ENCODE data around the gene RNASE7.

RNASE7 gene

DNA sequence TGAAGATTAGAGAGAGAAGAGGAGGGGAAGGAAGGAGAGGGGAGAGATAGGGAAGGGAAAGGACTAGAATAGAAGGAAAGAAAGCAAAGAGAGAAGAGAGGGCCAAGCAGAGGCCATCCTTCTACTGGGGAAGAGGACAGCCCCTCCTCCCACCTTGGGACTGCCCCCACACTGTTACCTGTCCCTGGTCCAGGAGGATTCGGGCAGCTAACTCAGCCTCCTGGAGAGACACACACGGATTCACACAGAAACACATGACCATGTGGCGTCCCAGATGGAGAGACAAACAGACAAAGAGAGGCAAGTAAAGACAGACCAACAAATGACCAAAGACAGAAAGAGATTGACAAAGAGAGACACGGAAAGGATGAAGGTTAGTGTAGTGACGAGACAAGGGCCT, 19.5 kb upstream of the RNASE7 start:
- TF ChIP-seq, protein P1, sequence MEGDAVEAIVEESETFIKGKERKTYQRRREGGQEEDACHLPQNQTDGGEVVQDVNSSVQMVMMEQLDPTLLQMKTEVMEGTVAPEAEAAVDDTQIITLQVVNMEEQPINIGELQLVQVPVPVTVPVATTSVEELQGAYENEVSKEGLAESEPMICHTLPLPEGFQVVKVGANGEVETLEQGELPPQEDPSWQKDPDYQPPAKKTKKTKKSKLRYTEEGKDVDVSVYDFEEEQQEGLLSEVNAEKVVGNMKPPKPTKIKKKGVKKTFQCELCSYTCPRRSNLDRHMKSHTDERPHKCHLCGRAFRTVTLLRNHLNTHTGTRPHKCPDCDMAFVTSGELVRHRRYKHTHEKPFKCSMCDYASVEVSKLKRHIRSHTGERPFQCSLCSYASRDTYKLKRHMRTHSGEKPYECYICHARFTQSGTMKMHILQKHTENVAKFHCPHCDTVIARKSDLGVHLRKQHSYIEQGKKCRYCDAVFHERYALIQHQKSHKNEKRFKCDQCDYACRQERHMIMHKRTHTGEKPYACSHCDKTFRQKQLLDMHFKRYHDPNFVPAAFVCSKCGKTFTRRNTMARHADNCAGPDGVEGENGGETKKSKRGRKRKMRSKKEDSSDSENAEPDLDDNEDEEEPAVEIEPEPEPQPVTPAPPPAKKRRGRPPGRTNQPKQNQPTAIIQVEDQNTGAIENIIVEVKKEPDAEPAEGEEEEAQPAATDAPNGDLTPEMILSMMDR (IDR thresholded peaks at IDR 0.05; ENCODE audit: control insufficient read depth, insufficient read depth, low read depth, low read length, missing control alignments), result no peak
- DNase-seq (ENCODE audit: low read depth), result no peak
- no peak overlapping the region for H3K4me3 ChIP-seq (ENCODE audit: control insufficient read depth, low read depth, low read length)

DNA sequence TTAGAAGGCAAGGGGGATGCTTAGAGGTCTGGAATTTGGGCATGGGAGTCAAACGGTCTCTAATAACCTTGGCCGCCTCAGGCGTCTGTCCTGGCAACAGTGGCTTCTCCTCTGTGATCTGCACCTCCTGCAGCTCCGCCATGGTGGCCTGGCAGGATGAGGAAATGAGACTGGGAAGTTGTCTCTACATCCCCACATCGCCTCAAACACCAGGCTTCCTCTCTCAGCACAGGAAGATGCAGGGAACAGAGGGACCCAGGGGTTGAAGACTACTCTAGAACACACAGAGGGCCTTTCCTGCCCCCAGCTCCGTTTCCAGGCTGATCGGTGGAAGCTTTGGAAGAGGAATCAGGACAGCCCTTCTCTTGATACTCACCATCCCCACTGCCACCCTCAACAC, 19.0 kb upstream of the RNASE7 start:
- no peak for DNase-seq (ENCODE audit: low read depth)
- no peak overlapping the region for H3K4me3 ChIP-seq (ENCODE audit: control insufficient read depth, low read depth, low read length)
- TF ChIP-seq, protein P1 (IDR thresholded peaks at IDR 0.05; ENCODE audit: control insufficient read depth, insufficient read depth, low read depth, low read length, missing control alignments), result no peak

DNA sequence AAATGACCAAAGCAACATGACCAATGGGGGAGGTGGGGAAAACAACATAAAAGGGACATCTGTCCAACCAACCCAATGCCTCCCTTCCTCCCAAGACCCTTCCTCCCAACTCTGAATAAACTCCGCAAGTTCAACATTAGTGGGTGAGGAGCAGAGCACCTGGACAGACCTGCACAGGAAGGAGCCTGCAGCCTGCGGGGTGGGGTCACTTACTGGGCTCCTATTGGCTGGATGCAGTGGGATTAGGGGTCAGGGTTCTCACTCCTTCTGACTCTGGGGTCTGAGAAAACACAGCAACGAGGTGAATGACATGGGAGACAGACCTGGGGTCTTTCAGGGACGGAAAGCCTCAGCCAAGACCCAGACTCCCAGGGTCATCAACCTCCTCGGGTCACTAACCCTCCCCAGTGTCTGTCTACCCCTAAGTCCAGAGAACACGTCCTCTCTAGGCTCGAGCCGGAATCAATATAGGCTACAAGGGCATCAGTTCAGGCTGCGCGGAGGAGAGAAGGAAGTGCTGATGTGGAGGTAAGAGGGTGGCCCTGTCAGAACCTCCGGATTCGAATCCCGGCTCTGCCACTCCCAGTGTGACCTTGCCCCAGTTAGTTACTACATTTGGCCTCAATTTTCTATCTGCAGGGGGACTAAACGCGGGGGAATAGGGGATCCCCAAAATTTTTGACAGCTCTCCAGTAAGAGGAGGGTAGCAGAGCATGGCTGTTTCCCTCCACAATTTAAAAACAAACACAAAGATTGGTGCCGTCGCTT, 18.2 kb upstream of the RNASE7 start:
- DNase-seq (ENCODE audit: low read depth), result no peak
- TF ChIP-seq, protein P1 (IDR thresholded peaks at IDR 0.05; ENCODE audit: control insufficient read depth, insufficient read depth, low read depth, low read length, missing control alignments), result no peak
- no peak overlapping the region for H3K4me3 ChIP-seq (ENCODE audit: control insufficient read depth, low read depth, low read length)

GRCh38 chr14:21024585-21025370, 17.4 kb upstream of the RNASE7 start, which contains the start of gene NDRG2:
Gene NDRG2 (minus strand): TSS chr14:21025061. CDS start chr14:21023315, 1,746 bp downstream.
- H3K4me3 ChIP-seq (ENCODE audit: control insufficient read depth, low read depth, low read length), result peak within 1 kb of the TSS; percentile 28
- TF ChIP-seq, protein P1 (IDR thresholded peaks at IDR 0.05; ENCODE audit: control insufficient read depth, insufficient read depth, low read depth, low read length, missing control alignments), result no peak
- no peak for DNase-seq (ENCODE audit: low read depth)

- no peak for DNase-seq (ENCODE audit: low read depth)
- H3K4me3 ChIP-seq (ENCODE audit: control insufficient read depth, low read depth, low read length), result peak overlapping the region; percentile 28
- TF ChIP-seq, protein P1 (IDR thresholded peaks at IDR 0.05; ENCODE audit: control insufficient read depth, insufficient read depth, low read depth, low read length, missing control alignments), result no peak
Observed at GRCh38 chr14:21025371-21026273, 16.5 kb upstream of the RNASE7 start.

All from AG09309 (cell line).